ENCODE data around the gene ENTHD1. TPM values are rescaled to one million over a fixed set of nuclear protein-coding genes. Genes with fewer than 3 reads are reported as not detected.
A peak's percentile ranks its signal among the peaks of the same experiment; 100 is the strongest.

The ENTHD1 gene
- total and polyA plus RNA-seq, 10 donors, result 0.09 to 0.59 (median 0.14) TPM; not detected in 5

DNA sequence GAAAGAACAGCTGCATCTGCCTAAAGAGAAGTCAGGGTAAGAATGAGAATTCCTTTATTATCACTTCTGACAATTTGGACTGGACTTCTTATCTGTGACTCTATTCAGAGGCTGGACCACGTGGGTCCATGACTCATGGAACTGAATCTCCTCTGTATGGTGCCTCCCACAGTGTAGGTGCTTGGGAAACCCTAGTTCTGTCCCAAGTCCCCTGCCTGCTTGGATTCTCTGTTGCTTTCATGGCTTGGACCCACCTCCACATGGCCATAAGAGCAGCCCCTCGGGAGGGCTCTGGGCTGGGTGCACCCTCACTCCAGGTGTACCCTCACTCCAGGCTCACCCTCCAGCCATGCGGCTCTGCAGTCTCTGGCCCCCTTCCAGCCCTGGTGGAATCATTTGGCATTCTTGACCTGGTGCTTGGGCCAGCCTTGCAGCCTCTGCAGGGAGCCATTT, 169.6 kb downstream of the ENTHD1 start:
- H3K27ac ChIP-seq, result no peak overlapping the region
- no peak for DNase-seq
- no peaks in the 10 kb centered on the region for H3K9me3 ChIP-seq
- WGBS, 5 donors, result 75 to 87% (median 83%) methylated on average over 2 to 3 of the region's 3 CpGs
- TF ChIP-seq, protein P1, sequence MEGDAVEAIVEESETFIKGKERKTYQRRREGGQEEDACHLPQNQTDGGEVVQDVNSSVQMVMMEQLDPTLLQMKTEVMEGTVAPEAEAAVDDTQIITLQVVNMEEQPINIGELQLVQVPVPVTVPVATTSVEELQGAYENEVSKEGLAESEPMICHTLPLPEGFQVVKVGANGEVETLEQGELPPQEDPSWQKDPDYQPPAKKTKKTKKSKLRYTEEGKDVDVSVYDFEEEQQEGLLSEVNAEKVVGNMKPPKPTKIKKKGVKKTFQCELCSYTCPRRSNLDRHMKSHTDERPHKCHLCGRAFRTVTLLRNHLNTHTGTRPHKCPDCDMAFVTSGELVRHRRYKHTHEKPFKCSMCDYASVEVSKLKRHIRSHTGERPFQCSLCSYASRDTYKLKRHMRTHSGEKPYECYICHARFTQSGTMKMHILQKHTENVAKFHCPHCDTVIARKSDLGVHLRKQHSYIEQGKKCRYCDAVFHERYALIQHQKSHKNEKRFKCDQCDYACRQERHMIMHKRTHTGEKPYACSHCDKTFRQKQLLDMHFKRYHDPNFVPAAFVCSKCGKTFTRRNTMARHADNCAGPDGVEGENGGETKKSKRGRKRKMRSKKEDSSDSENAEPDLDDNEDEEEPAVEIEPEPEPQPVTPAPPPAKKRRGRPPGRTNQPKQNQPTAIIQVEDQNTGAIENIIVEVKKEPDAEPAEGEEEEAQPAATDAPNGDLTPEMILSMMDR (IDR thresholded peaks at IDR 0.05 in 8 of 11, conservative IDR thresholded peaks at IDR 0.05 in 3 of 11), result no peak
- TF ChIP-seq POLR2AphosphoS5 (IDR thresholded peaks at IDR 0.05) (no peak), POLR2A (IDR thresholded peaks at IDR 0.05) (no peak)
- intact Hi-C loops (cut with DNase I; ENCODE audit: low total_unique reads), result no loop called here
- H3K27me3 ChIP-seq (replicated peaks in 1 of 7), result peaks cover 0 to 37% (median 0%) of the 10 kb centered on the region in 7 donors
- H3K4me3 ChIP-seq, result no peak overlapping the region
- H3K4me1 ChIP-seq, result no peaks in the 10 kb centered on the region
- H3K36me3 ChIP-seq, result no peaks in the 10 kb centered on the region

- intact Hi-C loops (cut with DNase I; ENCODE audit: low total_unique reads), result no loop called here
- Histone ChIP-seq H3K4me3 (no peak overlapping the region), H3K4me1 (no peaks in the 10 kb centered on the region), H3K27ac (no peak overlapping the region), H3K9me3 (no peaks in the 10 kb centered on the region), H3K27me3 (replicated peaks in 1 of 7) (peaks cover 0 to 35% (median 0%) of the 10 kb centered on the region in 7 donors), H3K36me3 (no peaks in the 10 kb centered on the region)
- WGBS, 5 donors, result 88 to 93% (median 90%) methylated on average over 8 to 10 of the region's 10 CpGs
- no peak for TF ChIP-seq POLR2A (IDR thresholded peaks at IDR 0.05)
- TF ChIP-seq POLR2AphosphoS5 (IDR thresholded peaks at IDR 0.05), result no peak
- TF ChIP-seq, protein P1 (IDR thresholded peaks at IDR 0.05 in 8 of 11, conservative IDR thresholded peaks at IDR 0.05 in 3 of 11), result no peak
- DNase-seq, result peak; percentile 43
These were observed 170.1 kb downstream of the ENTHD1 start for GRCh38 chr22:39723463-39723862.

- Histone ChIP-seq H3K27me3 (replicated peaks in 1 of 7) (peaks cover 0 to 30% (median 0%) of the 10 kb centered on the region in 7 donors), H3K4me1 (no peaks in the 10 kb centered on the region), H3K27ac (no peak overlapping the region), H3K36me3 (no peaks in the 10 kb centered on the region), H3K4me3 (no peak overlapping the region), H3K9me3 (no peaks in the 10 kb centered on the region)
- intact Hi-C loops (cut with DNase I; ENCODE audit: low total_unique reads), result no loop called here
- DNase-seq, result no peak
- TF ChIP-seq POLR2A (IDR thresholded peaks at IDR 0.05) (no peak), POLR2AphosphoS5 (IDR thresholded peaks at IDR 0.05) (no peak)
- TF ChIP-seq, protein P1 (IDR thresholded peaks at IDR 0.05 in 8 of 11, conservative IDR thresholded peaks at IDR 0.05 in 3 of 11), result no peak
- WGBS, 5 donors, result 83 to 87% (median 83%) methylated on average over 4 of the region's 4 CpGs
These were observed 171.1 kb downstream of the ENTHD1 start for GRCh38 chr22:39722501-39722900.

GRCh38 chr22:39722032-39722325, 171.6 kb downstream of the ENTHD1 start:
- intact Hi-C loops (cut with DNase I; ENCODE audit: low total_unique reads), result no loop called here
- TF ChIP-seq, protein P1 (IDR thresholded peaks at IDR 0.05 in 8 of 11, conservative IDR thresholded peaks at IDR 0.05 in 3 of 11), result no peak
- no peak overlapping the region for H3K27ac ChIP-seq
- no peaks in the 10 kb centered on the region for H3K9me3 ChIP-seq
- H3K4me1 ChIP-seq, result no peaks in the 10 kb centered on the region
- H3K36me3 ChIP-seq, result no peaks in the 10 kb centered on the region
- no peak for DNase-seq
- 81 to 94% (median 85%) methylated on average over 6 of the region's 6 CpGs for WGBS, 5 donors
- H3K27me3 ChIP-seq (replicated peaks in 1 of 7), result peaks cover 0 to 30% (median 0%) of the 10 kb centered on the region in 7 donors
- H3K4me3 ChIP-seq, result no peak overlapping the region
